ENCODE measurements around the gene CDKN1B. TPM values are rescaled to one million over a fixed set of nuclear protein-coding genes. Genes with fewer than 3 reads are reported as not detected.

The CDKN1B gene
- total RNA-seq, 1 experiment from 2014 or later, result 27.7 TPM

GRCh38 chr12:12764824-12765223 lies 47.7 kb downstream of the CDKN1B start:
- Histone ChIP-seq H2BK15ac (ENCODE audit: low read depth, low read length) (no peak overlapping the region), H2BK120ac (ENCODE audit: low read depth, low read length, poor library complexity, severe bottlenecking) (no peak overlapping the region), H3K18ac (ENCODE audit: insufficient read length, low read depth, low read length) (no peak overlapping the region), H2BK12ac (ENCODE audit: insufficient read length, low read depth, low read length) (no peak overlapping the region), H3K4ac (ENCODE audit: low read depth, low read length) (no peak overlapping the region), H3K4me2 (ENCODE audit: insufficient read depth, insufficient read length, low read length) (no peak overlapping the region), H3K9ac (ENCODE audit: extremely low read depth, insufficient read length, low read length) (no peak overlapping the region), H3K27me3 (ENCODE audit: insufficient read depth, low read length) (no peaks in the 10 kb centered on the region), H3K4me1 (ENCODE audit: insufficient read depth, low read length) (no peaks in the 10 kb centered on the region), H3K79me2 (ENCODE audit: insufficient read depth, low read length) (no peaks in the 10 kb centered on the region), H4K20me1 (ENCODE audit: control insufficient read depth, insufficient read depth, insufficient read length) (no peaks in the 10 kb centered on the region), H3K9me3 (ENCODE audit: control insufficient read depth, low read depth, low read length) (no peaks in the 10 kb centered on the region), H4K5ac (ENCODE audit: insufficient read length, low read depth, low read length) (no peak overlapping the region), H4K8ac (replicated peaks; ENCODE audit: insufficient read length, low read depth, low read length) (no peak overlapping the region), H3K56ac (ENCODE audit: insufficient read length, low read depth, low read length) (no peak overlapping the region), H3K14ac (ENCODE audit: insufficient read depth, low read length) (no peak overlapping the region), H3K27ac (ENCODE audit: insufficient read length, low read depth, low read length) (no peak overlapping the region), H3K79me1 (ENCODE audit: insufficient read depth, low read depth, low read length, poor library complexity, severe bottlenecking) (no peaks in the 10 kb centered on the region), H2AFZ (ENCODE audit: low read length) (peak overlapping the region; percentile 78), H2BK20ac (ENCODE audit: low read depth, low read length, poor library complexity, severe bottlenecking) (no peak overlapping the region), H3T11ph (ENCODE audit: low read length) (no peak overlapping the region), H3K23me2 (ENCODE audit: insufficient read length, low read depth, low read length, poor library complexity, severe bottlenecking) (no peaks in the 10 kb centered on the region), H2BK5ac (ENCODE audit: insufficient read length, low read length) (no peak overlapping the region), H3K23ac (ENCODE audit: insufficient read length, low read depth, low read length) (no peak overlapping the region), H2AK5ac (ENCODE audit: insufficient read length, low read length) (no peak overlapping the region), H4K91ac (ENCODE audit: insufficient read length, low read depth, low read length) (no peak overlapping the region)
- Mint-ChIP-seq H3K27me3 (ENCODE audit: low read depth) (peaks cover 4% of the 10 kb centered on the region), H3K36me3 (ENCODE audit: insufficient read depth in 1 of 3, low read depth in 3 of 3) (no peaks in the 10 kb centered on the region), H3K9me3 (no peaks in the 10 kb centered on the region), H3K4me1 (no peaks in the 10 kb centered on the region), H3K4me3 (no peak overlapping the region), H3K27ac (no peak overlapping the region; a peak in 1 of 7 replicates)
- no peak for DNase-seq
- no peak for TF ChIP-seq CTCF (conservative IDR thresholded peaks at IDR 0.05)

Measured in H9 (cell line).